LNCAP (cell line): ENCODE measurements around the gene NOL12.

ENCODE experiments used
- CTCF ChIP-seq: fragments of 450-650 bp; IDR thresholded peaks from 2 replicates; pipeline ENCODE4 v1.5.1; 2017; ENCODE audit warnings: mild to moderate bottlenecking

Gene NOL12

GRCh38 chr22:37709445-37709765, 23.3 kb downstream of the NOL12 start:
- no peak for TF ChIP-seq CTCF

GRCh38 chr22:37710675-37711074, 24.5 kb downstream of the NOL12 start:
- TF ChIP-seq CTCF, result no peak

GRCh38 chr22:37711490-37711889, 25.3 kb downstream of the NOL12 start:
- no peak for TF ChIP-seq CTCF

GRCh38 chr22:37713761-37714160, 27.6 kb downstream of the NOL12 start:
- no peak for TF ChIP-seq CTCF

GRCh38 chr22:37714634-37715033, 28.5 kb downstream of the NOL12 start:
- TF ChIP-seq CTCF, result no peak

GRCh38 chr22:37715760-37716159, 29.6 kb downstream of the NOL12 start:
- no peak for TF ChIP-seq CTCF

GRCh38 chr22:37716708-37717107, 30.6 kb downstream of the NOL12 start:
- no peak for TF ChIP-seq CTCF

- TF ChIP-seq CTCF, result no peak
Observed at GRCh38 chr22:37725551-37726240, 39.6 kb downstream of the NOL12 start.
